ENCODE results near the gene UACA. TPM values are rescaled to one million over a fixed set of nuclear protein-coding genes. Genes with fewer than 3 reads are reported as not detected.
A peak's percentile ranks its signal among the peaks of the same experiment; 100 is the strongest.

Gene UACA
- total and polyA plus RNA-seq, 9 of the 15 experiments (the other 6 are each of a cell fraction or from before 2014, with no cell fraction given), result 0.06 to 0.33 (median 0.15) TPM; not detected in 5

DNA sequence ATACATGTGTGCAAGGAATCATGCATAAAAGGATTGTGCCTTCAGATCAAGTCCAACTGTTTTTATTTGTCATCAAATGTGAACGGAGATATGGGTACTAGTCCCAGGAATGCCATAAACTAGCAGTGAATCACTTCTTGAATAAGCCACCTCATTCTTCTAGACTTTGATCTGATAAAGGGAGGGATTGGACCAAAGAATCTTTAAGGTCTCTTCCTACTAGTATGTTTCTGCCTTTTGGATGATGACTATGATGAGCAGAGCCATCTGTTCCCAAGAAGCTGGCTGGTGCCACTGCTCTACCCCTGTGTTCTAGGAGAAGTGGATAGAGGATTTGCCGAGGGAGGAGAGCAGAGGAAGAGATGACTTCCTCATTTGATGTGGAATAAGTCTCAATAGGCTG lies 28.8 kb upstream of the UACA start:
- H4K20me1 ChIP-seq (replicated peaks; ENCODE audit: control insufficient read depth, insufficient read depth, low read length), result no peaks in the 10 kb centered on the region
- 0% methylated on average over 1 of the region's 2 CpGs for WGBS (ENCODE audit: insufficient coverage, low coverage, missing lambda C conversion rate)
- no peaks in the 10 kb centered on the region for H3K27me3 ChIP-seq (ENCODE audit: control insufficient read depth in 2 of 2, insufficient read depth in 2 of 2, low read length in 2 of 2)
- H3K4me2 ChIP-seq (ENCODE audit: insufficient read depth, low read length), result no peak overlapping the region
- no peaks in the 10 kb centered on the region for H3K36me3 ChIP-seq (ENCODE audit: control insufficient read depth, insufficient read depth, low read length)
- H3K9ac ChIP-seq (ENCODE audit: insufficient read depth in 1 of 2, low read depth in 2 of 2, low read length in 2 of 2), result no peak overlapping the region
- no peaks in the 10 kb centered on the region for H3K79me2 ChIP-seq (ENCODE audit: control insufficient read depth, insufficient read depth, low read length)
- POLR2A ChIA-PET, result no interaction called here
- H3K4me1 ChIP-seq (replicated peaks in 1 of 2; ENCODE audit: control insufficient read depth in 2 of 2, insufficient read depth in 2 of 2, low read length in 2 of 2), result no peaks in the 10 kb centered on the region; a peak in 2 of 5 replicates
- no peak for FAIRE-seq
- in situ Hi-C loops (cut with MboI), result no loop called here
- H3K9me1 ChIP-seq (ENCODE audit: control insufficient read depth, insufficient read depth, low read length), result no peaks in the 10 kb centered on the region
- H3K4me3 ChIP-seq, result no peak overlapping the region
- CTCF ChIA-PET (ENCODE audit: low intra/inter-chr PET ratio), result no interaction called here
- no peaks in the 10 kb centered on the region for H3K9me3 ChIP-seq (replicated peaks; ENCODE audit: control insufficient read depth, insufficient read depth, low read depth, low read length)
- no TSS peak for BruUV-seq (replicated peaks)
- ATAC-seq, result no peak
- H2AFZ ChIP-seq (ENCODE audit: low read depth, low read length), result no peak overlapping the region
- TF ChIP-seq ZNF780A (CRISPR knock-in tag; IDR thresholded peaks at IDR 0.05) (no peak), MXI1 (IDR thresholded peaks at IDR 0.05; ENCODE audit: low read depth, low read length) (no peak), SPI1 (IDR thresholded peaks at IDR 0.05; ENCODE audit: borderline replicate concordance, low read depth, low read length) (peak; percentile 39), MEF2A (IDR thresholded peaks at IDR 0.05; ENCODE audit: control insufficient read depth, low read depth, low read length) (no peak), RHOXF2B (CRISPR knock-in tag; conservative IDR thresholded peaks at IDR 0.05) (no peak)
- intact Hi-C loops (cut with micrococcal nuclease), result no loop called here
- no peak overlapping the region for H3K27ac ChIP-seq (ENCODE audit: extremely low read depth, low read depth, low read length)
- no peak for DNase-seq (ENCODE audit: extremely low read depth in 1 of 4, low spot score in 3 of 4)

GRCh38 chr15:70791259-70791658 lies 27.9 kb upstream of the UACA start:
- intact Hi-C loops (cut with micrococcal nuclease) (no loop called here), in situ Hi-C loops (cut with MboI) (no loop called here)
- H3K27me3 ChIP-seq (ENCODE audit: control insufficient read depth in 2 of 2, insufficient read depth in 2 of 2, low read length in 2 of 2), result no peaks in the 10 kb centered on the region
- DNase-seq (ENCODE audit: extremely low read depth in 1 of 4, low spot score in 3 of 4) (no peak), FAIRE-seq (no peak), ATAC-seq (no peak)
- no peak overlapping the region for H3K27ac ChIP-seq (ENCODE audit: extremely low read depth, low read depth, low read length)
- no peaks in the 10 kb centered on the region; a peak in 2 of 5 replicates for H3K4me1 ChIP-seq (replicated peaks in 1 of 2; ENCODE audit: control insufficient read depth in 2 of 2, insufficient read depth in 2 of 2, low read length in 2 of 2)
- H3K4me2 ChIP-seq (ENCODE audit: insufficient read depth, low read length), result no peak overlapping the region
- WGBS (ENCODE audit: insufficient coverage, low coverage, missing lambda C conversion rate), result 0% methylated on average over 5 of the region's 5 CpGs
- no peak overlapping the region for H3K4me3 ChIP-seq
- no peaks in the 10 kb centered on the region for H4K20me1 ChIP-seq (replicated peaks; ENCODE audit: control insufficient read depth, insufficient read depth, low read length)
- no peaks in the 10 kb centered on the region for H3K9me3 ChIP-seq (replicated peaks; ENCODE audit: control insufficient read depth, insufficient read depth, low read depth, low read length)
- ChIA-PET CTCF (ENCODE audit: low intra/inter-chr PET ratio) (no interaction called here), POLR2A (interaction anchor here (0.6 kb wide), 1 partner anchor 335 kb away, joined by 3 read pairs; no protein-coding TSS in a partner anchor)
- H3K36me3 ChIP-seq (ENCODE audit: control insufficient read depth, insufficient read depth, low read length), result no peaks in the 10 kb centered on the region
- H2AFZ ChIP-seq (ENCODE audit: low read depth, low read length), result no peak overlapping the region
- no TSS peak for BruUV-seq (replicated peaks)
- no peaks in the 10 kb centered on the region for H3K9me1 ChIP-seq (ENCODE audit: control insufficient read depth, insufficient read depth, low read length)
- no peaks in the 10 kb centered on the region for H3K79me2 ChIP-seq (ENCODE audit: control insufficient read depth, insufficient read depth, low read length)
- H3K9ac ChIP-seq (ENCODE audit: insufficient read depth in 1 of 2, low read depth in 2 of 2, low read length in 2 of 2), result no peak overlapping the region
- TF ChIP-seq NR0B1 (IDR thresholded peaks at IDR 0.05; ENCODE audit: partially characterized antibody) (no peak), MBD2 (IDR thresholded peaks at IDR 0.05; ENCODE audit: borderline replicate concordance, low read depth) (no peak), MTA2 (IDR thresholded peaks at IDR 0.05; ENCODE audit: low read depth) (no peak), ZNF583 (CRISPR knock-in tag; IDR thresholded peaks at IDR 0.05) (no peak), ZNF444 (CRISPR knock-in tag; IDR thresholded peaks at IDR 0.05) (no peak), KDM2B (CRISPR knock-in tag; IDR thresholded peaks at IDR 0.05) (no peak), ZKSCAN3 (CRISPR knock-in tag; IDR thresholded peaks at IDR 0.05) (no peak), ZNF644 (tag; IDR thresholded peaks at IDR 0.05; ENCODE audit: low read depth) (no peak), ESRRA (IDR thresholded peaks at IDR 0.05; ENCODE audit: borderline replicate concordance, low read depth) (no peak), ZBTB17 (CRISPR knock-in tag; IDR thresholded peaks at IDR 0.05) (no peak), SMARCC2 (IDR thresholded peaks at IDR 0.05; ENCODE audit: low read depth) (no peak)
- TF ChIP-seq, protein P1, sequence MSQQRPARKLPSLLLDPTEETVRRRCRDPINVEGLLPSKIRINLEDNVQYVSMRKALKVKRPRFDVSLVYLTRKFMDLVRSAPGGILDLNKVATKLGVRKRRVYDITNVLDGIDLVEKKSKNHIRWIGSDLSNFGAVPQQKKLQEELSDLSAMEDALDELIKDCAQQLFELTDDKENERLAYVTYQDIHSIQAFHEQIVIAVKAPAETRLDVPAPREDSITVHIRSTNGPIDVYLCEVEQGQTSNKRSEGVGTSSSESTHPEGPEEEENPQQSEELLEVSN (IDR thresholded peaks at IDR 0.05; ENCODE audit: borderline replicate concordance in 1 of 2, extremely low read depth in 1 of 2, insufficient read depth in 1 of 2, insufficient read length in 1 of 2, low read depth in 1 of 2, low read length in 1 of 2, poor library complexity in 1 of 2, severe bottlenecking in 1 of 2), result no peak

Measured in K562 (cell line).